8988T (cell line): ENCODE measurements around the gene TTYH3.

Source experiments
- DNase-seq: peaks from one replicate; pipeline ENCODE4 v3.0.0; 2011

TTYH3 gene

DNA sequence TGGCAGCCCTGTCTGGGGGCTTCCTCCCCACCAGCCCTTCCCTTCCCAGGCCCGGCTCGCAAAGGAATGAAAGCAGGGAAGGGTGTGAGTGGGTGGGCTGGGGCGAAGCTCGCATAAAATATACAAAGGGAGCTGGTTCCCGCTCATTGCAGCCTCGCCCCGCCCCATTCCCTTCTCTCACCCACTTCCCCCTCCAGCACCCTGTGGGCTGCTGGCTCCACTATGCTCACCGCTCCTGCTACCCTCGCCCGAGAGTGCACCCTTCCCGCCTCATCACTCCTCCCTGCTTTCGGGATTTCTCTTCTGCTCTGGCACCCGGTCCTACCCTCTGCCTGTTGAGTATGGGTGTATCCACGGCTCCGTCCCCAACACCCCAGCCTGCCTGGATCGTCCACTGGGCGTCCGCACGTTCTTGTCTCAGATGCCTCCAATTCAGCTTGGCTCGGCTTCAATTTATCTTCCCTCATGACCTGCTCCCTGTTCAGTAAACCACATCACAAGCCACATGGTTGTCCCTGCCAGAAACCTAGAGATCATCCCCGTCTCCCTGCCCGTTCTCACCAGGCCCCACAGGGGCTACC is 14.4 kb upstream of the TTYH3 start:
- DNase-seq, result no peak

DNA sequence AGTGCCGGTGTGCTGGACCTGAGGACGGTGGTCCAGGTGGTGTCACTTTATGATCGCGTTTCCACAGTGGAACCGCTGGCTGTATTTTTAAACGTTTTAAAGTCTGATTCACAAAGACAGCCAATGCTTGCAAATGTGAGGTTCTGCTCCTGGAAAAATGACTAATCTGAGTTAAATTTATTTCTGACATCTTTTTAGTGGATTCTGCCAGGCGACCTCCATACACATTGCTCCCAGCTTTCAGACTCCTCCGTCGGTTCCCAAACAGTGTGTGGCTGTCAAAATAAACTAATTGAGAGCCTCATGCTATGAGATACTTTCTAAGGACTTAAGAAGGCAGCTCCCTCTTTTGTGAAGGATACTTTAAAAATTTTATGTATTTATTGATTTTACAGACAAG is 12.7 kb upstream of the TTYH3 start:
- DNase-seq, result no peak

DNA sequence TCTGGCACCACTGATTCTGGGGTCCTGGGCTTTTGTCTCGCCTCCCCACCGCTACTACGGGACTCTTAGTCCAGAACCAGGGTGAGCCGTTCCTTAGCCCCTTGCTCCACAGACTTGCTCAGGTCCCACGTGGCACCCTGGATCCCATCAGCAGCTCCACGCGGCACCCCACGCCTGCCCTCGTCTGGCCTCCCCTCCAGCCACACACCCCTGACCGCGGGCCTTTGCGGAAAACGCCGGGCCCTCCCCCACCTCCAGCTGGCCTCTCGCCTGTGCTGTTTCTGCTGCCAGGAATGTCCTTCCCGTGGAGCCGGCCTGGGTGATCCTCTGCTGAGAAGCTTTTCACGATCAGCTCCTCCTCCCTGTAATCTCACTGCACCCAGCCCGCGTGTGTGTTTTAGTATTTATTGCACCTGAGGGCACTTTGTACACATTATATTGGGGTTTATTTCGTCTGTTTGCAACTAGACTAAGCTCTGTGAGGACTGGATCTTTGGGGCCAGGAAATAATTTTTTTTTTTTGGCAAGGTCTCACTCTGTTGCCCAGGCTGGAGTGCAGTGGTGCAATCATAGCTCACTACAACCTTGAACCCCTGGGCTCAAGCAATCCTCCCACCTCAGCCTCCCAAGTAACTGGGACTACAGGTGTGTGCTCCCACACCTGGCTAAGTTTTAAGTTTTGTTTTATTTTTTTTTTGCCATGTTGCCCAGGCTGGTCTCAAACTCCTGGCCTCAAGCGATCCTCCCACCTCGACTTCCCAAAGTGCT is 10.5 kb upstream of the TTYH3 start:
- no peak for DNase-seq

DNA sequence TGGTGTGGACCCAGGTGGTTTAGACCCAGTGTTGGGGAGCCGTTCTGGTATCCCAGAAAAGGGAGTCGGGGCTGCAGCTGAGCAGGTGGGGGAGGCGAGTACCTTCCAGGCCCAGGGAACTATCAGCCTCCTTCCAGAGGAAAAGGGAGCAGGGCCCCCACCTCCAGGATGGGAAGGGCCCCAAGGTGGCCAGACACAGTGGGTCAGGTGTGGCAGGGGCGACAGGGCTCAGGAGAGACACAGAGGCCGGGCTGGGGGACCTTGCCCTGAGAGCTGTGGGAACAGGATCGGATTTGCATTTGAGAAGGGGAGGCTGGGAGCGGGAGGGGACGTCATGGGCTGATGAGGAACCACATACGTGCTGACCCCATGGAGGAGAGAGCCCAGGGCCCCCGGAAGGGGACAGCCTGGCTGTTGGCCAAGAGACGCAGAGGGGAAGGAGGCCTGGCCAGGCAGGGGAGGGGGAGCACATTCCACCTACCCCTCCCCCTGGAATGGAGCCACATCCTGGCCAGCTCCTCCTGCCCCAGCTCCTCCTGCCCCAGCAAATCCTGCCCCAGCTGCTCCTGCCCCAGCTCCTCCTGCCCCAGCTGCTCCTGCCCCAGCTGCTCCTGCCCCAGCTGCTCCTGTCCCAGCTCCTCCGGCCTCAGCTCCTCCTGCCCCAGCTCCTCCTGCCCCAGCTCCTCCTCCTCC is 9.7 kb upstream of the TTYH3 start:
- no peak for DNase-seq

DNA sequence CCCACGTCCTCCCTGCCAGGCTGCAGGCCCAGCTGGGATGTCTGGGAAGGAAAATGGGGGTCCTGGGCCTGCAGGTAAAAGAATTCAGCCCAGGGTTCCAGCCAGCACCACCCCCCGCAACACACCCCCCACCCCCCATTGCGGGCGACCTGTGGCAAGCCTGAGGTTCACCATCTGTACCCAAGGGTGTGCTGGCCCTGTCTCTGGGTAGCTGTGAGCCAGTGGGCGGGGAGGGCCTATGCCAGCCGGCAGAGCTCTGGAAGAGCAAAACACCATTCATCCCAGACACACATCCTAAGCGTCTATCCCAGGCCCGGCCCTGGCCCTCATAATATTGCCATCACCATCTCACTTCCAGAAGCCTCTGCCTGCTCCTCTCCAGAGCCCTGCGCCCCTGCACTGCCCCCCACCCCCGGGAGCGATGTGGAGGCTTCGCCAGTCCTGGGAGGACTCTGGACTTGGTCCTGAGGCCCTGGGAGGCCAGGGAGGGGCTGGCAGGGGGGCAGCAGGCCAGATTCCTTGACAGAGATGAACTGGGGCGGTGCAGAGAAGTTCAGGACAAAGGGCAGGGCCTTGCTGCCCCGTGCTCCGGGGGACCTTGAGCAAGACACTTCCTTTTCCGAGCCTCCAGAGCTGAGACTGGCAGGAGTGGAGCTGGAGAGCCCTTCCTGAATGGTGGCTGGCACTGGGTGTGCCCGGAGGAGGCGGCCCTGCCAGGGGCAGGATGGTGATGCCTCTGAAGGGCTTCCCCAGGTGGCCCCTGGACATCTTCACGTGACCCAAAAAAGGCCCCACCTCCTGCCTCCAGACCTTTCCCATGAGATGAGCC is 8.7 kb upstream of the TTYH3 start:
- DNase-seq, result no peak

DNA sequence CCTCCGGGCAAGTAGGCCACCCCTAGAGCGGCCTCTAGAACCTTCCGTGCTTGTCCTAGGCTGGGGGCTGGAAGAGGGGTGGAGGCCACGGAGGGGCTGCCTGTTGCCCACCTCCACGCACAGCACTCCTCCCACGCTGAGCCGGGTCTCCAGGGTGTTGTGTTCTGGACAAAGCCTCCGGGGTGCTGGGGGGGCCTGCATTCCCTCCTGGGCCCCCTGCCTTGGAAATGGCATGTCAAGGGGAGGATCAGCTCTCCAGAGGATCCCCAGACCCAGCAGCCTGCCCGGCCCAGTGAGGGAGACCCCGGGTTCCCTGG is 8.1 kb upstream of the TTYH3 start:
- no peak for DNase-seq

DNA sequence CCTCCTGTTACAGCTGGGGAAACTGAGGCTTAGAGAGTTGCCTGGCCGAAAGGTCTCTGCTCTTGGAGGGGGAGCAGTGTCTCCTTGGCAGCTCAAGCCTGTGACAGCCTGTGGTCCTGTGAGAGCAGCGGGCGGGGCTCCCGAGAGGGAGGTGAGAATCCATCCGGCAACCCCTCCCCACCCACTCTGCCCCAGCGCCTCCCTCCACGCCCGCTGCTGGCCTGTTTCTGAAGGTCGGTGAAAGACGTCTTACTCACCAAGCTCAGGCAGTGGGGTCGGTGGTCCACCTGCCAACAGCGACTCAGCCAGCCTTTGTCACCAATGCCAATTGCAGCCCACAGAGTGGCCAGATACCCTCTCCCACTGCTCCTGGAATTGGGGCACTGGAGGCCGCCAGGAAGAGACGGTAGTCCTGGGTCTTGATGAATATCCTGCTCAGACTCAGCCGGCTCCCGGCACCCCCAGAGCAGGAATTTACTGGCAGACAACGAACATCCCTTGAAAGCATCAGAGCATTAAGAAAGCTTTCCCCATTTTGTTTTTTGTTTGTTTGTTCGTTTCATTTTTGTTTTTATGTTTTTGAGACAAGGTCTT is 7.4 kb upstream of the TTYH3 start:
- no peak for DNase-seq

DNA sequence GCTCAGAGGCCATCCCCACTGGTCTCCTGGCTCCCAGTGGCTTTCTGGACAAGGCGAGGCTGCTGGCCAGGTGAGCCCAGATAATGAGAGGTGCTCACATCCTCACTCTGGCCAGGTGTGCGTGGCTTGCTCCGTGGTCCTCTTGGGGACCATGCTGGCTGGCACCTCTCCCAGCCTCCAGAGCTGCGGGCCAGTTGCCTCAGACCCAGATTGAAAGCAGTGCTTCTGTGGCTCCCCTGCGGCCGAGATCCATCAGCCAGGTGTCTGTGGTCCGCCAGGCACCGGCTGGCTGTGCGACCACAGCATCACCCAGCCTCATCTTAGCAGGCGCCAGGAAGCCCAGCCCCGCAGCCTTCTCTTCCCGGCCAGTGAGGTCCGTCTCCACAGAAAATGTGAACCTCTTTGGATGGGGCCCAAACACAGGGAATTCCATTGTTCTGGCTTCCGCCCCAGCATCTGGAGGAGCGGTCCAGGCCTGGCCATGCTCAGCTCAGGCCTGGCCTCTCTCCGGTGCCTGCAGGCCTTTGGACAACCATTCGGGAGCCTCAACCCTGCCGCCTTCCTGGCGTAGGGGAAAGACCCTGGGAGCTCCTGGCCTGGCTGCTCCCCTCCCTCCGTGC is 5.2 kb upstream of the TTYH3 start:
- DNase-seq, result no peak

DNA sequence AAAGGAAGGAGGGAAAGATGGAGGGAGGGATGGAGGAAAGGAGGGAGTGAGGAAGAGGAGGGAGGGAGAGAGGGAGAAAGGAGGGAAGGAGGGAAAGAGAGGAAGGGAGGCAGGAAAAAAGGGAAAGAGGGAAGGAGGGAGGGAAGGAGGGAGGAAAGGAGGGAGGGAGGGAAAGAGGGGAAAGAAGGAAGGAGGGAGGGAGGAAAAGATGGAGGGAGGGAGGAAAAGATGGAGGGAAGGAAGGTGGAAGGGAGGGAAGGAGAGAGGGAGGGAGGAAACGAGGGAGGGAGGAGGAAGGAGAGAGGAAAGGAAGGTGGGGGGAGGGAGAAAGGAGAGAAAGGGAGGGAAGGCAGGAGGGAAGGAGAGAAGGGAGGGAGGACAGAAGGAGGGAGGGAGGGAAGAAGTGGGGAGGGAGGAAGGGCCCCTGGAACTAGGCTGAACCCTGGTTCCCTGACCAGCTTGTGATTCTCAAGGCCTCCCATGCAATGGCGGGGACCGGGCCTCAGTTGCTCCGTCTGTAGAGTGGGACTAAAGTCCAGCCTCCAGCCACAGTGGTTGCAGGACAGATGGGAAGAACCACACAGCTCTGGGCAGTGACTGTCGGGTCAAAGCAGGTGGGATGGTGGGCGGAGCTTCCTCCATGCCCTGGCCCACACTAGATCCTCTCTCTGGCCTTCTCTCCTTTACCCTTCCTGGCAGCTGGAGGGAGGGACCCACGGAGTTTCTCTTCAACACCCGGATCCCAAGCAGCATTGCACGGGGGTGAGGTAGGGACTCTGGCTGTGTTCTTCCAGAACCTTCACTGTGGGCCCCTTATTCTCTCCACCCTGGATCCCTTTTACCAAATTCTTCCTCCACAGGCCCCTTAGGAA is 4.3 kb upstream of the TTYH3 start:
- DNase-seq, result no peak

DNA sequence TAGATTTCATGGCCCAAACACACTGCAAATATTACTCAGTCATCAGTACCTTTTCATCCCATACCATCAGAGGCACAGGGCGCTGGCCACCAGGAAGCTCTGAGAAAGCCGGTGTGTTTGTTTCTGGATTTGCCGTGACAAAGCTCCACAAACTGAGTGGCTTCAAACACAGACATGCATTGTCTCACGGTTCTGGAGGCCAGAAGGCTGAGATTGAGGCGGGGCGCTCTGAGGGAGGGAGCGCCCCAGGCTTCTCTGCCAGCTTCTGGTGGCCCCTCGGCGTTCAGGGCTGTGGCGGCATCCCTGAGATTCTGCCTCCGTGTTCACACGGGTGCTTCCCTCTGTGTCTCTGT is 3.7 kb upstream of the TTYH3 start:
- DNase-seq, result no peak

DNA sequence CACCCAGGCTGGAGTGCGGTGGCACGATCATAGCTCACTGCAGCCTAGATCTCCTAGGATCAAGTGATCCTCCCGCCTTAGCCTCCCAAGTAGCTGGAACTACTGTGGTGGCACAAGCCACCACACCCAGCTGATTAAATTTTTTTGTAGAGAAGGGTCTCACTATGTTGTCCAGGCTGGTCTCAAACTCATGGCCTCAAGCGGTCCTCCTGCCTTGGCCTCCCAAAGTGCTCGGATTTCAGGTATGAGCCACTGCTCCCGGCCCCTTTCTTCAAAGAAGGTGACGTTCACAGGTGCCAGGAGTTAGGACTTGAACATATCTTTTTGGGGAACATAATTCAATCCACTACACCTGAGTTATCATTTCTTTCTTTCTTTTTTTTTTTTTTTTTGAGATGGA is 2.9 kb upstream of the TTYH3 start:
- DNase-seq, result no peak

DNA sequence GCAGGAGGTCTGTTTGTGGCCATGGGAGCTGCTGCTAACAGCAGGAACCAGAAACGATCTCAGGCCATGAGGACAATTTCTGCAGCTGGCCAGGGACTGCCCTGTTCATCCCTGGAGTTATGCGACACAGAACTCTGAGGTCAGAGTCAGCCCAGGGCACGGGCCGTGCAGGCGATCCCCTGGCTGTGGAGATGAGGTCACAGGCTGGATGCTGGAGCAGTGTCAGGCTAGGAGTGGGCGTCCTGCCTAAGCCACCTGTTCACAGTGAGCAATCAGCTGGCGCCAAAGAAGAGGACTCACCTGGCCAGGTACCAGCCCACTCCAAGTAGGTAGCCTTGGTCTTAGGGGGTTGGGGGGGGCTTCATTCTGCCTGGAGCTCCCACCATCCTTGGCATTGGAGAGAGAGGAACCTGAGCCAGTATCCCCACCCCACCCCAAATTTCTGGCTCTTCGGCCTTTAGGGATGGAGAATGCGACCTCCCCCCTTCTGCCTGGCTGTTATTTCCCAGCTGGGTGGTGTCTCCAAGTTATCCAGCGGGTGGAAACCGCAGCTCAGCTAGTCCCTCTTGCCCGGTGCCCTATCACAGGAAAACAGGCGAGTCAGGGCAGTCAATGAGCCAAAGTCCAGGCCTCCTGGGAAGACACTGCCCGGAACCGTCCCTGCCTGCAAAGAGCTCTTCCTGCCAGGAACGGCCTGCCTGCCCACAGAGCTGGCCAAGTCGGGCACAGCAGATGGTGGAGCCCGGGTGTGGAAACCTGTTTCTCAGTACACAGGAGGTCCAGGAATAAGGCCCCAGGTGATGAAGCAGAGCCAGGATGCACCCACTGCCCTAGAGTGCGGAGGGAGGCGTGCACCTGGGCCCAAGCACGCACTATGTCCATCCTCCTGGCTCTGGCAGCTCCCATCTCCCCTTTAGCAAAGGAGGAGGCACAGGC is 1.8 kb upstream of the TTYH3 start:
- no peak for DNase-seq

DNA sequence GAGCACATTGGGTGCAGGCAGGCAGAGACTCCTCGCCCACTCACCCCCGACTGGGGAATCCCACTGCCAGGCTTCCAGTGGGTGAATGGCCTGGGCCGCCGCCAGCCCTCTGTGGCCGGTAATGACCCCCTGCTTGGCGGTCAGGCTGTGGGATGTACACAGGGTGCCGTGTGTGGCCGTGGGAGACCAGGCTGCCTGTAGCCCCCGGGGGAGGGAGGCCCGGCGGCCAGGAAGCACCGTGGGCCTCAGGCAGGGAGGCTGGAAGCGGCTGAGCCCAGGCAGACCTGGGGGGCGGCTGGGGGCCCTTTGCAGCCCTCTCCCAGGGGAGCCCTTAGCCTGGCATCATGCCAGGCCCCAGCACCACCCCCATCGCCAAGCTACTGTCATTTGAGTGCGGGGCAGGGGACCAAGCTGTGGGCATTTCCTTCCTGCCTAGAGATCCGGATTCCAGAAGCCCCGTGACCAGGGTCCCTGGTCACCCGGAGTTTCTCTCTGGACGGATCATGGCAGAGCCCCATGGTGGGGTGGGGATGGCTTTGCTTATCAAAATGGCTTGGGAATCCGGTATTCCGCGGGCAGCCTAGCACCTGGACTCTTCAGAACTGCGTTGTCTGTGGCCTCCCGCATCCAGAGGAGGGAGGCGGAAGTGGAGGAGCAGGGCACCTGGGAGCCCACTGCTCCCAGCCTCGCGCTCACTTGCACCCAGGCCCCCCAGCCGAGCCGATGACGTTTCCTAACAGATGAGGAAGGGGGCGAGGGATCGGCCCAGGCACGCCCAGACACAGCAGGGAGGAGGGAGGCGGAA is 1.1 kb downstream of the TTYH3 start:
- peak; percentile 65 for DNase-seq

DNA sequence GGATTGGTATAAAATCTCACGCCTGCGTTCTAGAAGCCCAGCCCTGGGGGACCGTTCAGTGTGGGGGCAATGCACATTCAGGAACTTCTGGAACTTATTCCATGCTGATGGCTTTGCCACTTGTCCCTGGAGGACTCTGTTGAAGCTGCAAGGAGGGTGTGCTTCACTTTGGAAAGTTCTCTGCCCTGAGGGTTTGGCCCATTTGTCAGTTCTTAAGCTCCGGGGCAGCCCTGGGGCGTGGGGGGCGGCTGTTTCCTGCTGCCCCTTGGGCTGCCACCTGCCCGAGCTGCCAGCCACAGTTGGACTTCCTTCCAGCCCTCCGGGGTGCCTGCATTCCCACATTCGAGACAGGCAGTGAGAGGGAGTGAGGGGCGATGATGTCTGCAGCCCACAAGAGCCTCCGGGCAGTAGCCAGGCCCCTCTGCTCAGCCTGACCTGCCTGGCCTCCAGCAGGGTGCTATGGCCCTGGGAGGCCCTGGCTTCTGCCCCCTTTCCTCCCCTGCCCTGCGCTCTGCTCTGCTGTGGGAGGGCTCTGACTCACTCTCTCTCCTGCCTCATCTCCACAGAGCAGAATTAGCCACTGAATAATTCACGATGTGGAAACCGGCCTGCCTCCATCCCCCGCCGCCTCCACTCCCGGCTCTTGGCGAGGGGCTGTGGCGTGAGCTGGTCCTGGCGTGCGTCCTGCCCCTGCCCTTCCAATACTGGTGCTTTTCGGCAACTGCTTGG is 1.9 kb downstream of the TTYH3 start:
- DNase-seq, result no peak

DNA sequence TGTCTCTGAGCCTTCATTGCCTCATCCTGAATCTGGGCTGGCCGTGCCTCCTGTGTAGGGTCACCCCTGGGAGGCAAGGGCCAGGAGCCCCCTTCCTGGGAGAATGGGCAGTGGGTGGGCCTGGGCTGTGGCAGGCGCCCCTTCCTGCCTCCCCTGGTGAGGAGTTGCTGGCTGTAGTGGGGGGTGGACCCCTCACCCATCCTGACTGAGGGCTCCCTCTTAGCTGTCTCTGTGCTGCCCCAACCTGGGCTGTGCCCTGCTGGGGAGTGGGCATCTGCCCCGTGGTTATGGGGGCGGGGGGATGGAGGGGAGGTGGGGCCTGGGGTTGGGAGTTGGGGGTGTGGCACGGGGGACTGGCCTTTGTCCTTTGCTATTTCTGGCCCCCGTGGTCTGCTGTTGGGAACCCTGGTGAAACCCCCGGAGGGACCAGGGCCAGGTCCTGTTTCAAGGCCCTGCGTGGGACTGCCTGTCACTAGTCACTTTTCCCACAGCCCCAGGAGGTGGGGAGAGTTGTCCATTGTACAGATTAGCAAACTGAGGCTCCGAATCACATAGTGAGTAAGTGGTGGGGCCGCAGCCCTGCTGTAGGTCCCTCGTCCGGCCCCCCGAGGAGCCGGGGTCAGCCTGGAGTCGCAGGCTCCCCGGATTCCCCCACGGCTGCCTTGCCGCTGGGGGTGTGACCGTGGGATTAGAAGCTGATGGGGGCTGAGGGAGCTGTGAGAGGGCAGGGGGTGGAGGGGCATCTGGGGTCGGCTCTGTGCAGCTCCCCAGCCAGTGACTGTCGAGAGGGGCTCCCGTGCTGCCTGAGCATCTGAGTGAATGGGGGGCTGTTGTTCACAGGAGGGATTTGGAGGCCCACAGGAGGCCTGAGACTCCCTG is 2.7 kb downstream of the TTYH3 start:
- no peak for DNase-seq

DNA sequence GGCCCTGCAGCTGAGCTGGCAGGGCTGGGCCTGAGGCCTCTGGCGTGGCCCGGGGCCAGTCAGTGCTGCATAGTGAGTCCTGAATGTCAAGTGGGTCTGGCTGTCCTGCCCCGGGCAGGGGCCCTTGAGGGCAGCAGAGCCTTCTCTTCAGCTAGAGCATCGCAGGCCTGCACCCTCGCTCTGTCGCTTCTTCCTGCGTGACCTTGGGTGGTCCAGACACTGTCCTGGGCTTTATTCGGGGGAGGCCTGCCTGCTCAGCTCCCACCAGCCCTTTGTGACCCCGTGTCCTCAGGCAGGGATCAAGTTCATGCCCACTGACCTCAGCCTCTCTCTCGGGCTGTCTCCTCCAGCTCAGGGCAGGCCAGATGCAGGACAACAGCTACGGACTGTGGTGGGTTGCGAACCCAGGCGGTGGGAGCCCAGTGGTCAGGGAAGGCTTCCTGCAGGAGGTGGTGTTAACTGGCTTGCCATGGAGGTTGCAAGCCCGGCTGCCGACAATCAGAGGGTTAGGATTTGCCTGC is 3.4 kb downstream of the TTYH3 start:
- DNase-seq, result no peak

DNA sequence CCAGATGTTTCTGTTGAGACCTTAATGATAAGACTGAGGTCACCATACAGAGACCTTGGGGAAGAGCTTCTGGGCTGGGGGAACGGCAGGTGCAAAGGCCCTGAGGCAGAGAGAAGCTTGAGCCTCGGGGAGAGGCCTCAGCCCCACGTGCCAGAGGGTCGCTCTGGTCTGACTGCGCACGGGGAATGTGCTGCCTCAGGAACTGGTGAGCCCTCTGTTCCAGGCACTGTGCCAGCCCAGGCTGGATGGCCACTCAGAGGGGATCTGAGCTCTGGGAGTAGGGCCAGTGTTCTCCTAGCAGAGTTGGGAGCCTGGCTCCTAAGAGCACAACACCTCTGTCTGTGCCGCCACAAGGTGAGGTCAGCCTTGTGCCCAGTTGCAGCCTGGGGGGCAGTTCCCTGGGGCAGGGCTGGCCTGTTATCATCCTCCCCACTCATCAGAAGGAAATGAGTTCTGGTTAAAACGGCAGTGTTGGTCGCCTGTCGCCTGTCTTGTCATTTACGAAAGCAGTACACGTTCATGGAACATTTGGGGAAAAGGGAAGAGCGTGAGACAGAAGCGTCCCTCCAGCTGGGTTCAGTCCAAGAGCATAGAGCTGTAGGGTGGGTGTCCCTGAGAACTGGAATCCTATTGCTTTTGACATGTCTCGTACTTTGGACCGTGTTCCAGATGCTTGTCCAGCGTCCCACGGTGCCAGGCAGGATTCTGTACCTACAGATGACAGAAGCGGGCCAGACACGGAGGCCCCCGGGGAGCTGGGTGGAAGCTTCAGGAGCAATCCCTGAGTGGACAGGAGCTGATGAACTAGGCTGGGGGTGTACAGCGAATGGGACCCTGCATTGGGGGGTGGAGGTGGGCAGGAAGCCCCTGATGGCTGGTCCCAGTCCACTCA is 4.3 kb downstream of the TTYH3 start:
- DNase-seq, result no peak
